H7 (cell line): Measurements from ENCODE around the gene UBE2G1. TPM values are rescaled to one million over a fixed set of nuclear protein-coding genes. Genes with fewer than 3 reads are reported as not detected.
"Not testable (repeated sequence)": the region's sequence is repeated elsewhere in the genome, so short reads cannot be mapped to it uniquely, and the experiment has no call there.

Experiments used
- DNase-seq: peaks from one replicate; pipeline ENCODE4 v3.0.0; 2012
- H3K27me3 ChIP-seq: 2 replicates; pipeline ENCODE4 v1.6.0; 2011; ENCODE audit warnings: mild to moderate bottlenecking, low read length; ENCODE audit not compliant: control insufficient read depth, insufficient read depth
- H3K36me3 ChIP-seq: replicated peaks from 2 replicates; pipeline ENCODE4 v1.5.1; 2011; ENCODE audit warnings: low read length; ENCODE audit not compliant: control insufficient read depth, insufficient read depth
- H3K4me3 ChIP-seq: 2 replicates; pipeline ENCODE4 v1.5.1; 2011; ENCODE audit warnings: low read depth, mild to moderate bottlenecking, control low read depth, low read length, moderate library complexity; ENCODE audit not compliant: insufficient read depth
- total RNA-seq: library from RNA; depleted of rRNA; stranded (reverse); fragments of >200 nt; shearing (Covaris generic); gene quantifications from 2 replicates; pipeline ENCODE4 v1.2.3, GENCODE V29; 2014

UBE2G1 gene
- total RNA-seq, 1 experiment from 2014 or later: 99.9 TPM

DNA sequence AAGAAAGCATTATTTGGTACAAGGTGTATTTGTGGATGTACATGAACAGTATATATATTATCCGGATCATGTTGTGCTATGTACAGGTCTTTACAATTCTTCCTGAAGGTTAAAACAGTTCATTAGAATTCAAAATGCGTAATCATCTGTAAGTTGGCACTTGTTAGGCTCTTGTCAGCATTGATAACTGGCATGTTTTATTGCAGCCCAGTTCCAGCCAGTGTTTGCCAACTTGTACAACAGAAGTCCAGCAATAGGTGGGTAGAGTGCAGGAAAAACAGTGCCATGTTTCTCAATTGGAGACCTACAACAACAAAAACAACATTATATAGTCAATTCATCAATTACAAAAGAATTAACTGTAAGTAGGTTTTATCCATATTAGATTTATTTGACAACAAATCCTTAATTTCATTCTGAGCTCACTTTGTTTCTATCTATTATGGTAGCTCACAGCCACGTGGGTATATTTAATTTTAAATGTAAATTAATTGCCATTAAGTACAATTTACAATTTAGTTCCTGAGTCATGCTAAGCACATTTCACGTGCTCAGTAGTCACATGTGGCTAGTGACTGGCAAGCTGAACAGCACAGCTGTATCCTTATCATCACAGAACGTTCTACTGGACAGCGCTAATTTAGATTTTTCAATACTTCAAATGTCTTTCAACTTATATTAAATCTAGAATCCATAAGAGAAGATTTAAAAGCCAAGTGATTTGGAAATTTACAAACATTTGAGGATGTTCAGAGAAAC lies 94.1 kb downstream of the UBE2G1 start:
- no peak for DNase-seq
- Histone ChIP-seq H3K36me3 (peaks cover 7% of the 10 kb centered on the region), H3K4me3 (no peak overlapping the region), H3K27me3 (no peaks in the 10 kb centered on the region)

DNA sequence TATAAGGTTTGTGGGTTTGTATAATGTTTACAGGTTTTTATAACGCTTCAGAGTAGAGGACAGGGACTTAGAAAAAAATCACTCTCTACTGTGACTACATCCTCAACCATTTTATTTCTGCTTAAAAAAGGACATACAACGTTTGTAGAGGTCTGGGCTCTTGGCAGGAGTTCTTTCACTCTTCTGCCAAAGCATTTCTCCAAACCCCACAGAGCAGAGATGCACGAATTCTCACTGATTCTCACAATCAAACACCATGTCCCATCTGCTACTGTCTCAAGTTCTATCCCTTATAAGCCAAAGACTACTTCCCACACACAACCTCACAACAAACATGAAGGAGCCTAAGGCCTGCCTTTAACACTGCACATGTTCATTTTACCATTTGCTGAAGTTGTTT lies 95.7 kb downstream of the UBE2G1 start:
- no peak for DNase-seq
- H3K4me3 ChIP-seq: no peak overlapping the region
- no peaks in the 10 kb centered on the region for H3K27me3 ChIP-seq
- peaks cover 6% of the 10 kb centered on the region for H3K36me3 ChIP-seq

DNA sequence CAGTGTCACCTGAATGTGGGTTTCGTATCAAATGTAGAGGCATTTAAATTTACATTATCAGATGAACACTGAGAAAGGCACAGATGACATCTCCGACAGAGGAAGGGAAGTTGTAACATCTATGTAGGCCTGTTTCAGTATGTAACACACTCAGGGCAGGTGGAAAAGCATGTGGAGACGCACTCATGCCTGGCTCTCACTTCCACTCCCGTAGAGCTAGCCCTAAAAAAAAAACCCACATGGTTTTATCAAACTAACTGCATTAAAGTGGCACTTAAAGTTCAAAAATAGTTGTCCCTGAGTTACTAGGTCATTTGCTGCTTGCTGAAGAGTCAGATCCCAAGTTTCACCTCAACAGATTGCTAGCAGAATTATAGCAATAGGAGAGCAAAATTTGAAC lies 96.6 kb downstream of the UBE2G1 start:
- H3K4me3 ChIP-seq: no peak overlapping the region
- H3K27me3 ChIP-seq: no peaks in the 10 kb centered on the region
- DNase-seq: no peak
- peaks cover 6% of the 10 kb centered on the region for H3K36me3 ChIP-seq

DNA sequence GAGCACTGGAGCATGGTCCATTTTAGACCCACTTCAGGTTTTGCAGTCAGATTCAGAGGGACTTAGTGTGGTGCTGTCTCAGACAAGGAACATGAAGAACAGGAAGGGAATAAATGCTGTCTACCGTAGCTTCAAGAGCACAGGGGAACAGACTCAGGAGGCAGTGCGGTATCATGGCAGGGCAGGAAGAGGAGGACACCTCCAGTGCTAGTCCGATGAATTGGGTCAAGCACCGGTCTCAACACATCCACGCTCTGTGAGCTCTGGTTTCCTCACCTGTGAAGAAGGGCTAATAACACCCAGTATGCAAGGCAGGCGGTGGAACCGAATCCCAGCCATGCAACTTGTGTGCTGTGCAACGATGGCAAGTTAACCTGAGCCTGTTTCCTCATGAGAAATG lies 99.1 kb downstream of the UBE2G1 start:
- Histone ChIP-seq H3K27me3 (no peaks in the 10 kb centered on the region), H3K4me3 (no peak overlapping the region), H3K36me3 (peaks cover 6% of the 10 kb centered on the region)
- no peak for DNase-seq

DNA sequence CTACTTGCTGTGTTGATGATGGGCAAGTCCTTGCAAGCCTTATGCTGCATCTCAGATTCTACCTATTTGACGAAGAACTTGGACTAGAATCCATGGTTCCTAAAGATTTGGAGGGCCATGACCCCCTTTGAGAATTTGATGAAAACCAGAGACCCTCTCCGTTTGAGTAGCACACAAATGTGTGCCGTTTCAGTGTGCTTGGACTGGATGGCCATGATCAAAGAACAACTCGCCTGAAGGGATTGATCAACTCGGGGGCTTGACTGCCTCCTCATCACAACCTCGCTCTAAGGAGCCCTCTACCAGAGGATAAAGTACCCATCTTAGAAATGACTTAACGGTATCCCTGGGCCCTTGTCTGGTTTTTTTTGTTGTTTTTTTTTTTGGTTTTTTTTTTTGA lies 99.9 kb downstream of the UBE2G1 start:
- Histone ChIP-seq H3K4me3 (no peak overlapping the region), H3K36me3 (peaks cover 2% of the 10 kb centered on the region), H3K27me3 (no peaks in the 10 kb centered on the region)
- DNase-seq: no peak

DNA sequence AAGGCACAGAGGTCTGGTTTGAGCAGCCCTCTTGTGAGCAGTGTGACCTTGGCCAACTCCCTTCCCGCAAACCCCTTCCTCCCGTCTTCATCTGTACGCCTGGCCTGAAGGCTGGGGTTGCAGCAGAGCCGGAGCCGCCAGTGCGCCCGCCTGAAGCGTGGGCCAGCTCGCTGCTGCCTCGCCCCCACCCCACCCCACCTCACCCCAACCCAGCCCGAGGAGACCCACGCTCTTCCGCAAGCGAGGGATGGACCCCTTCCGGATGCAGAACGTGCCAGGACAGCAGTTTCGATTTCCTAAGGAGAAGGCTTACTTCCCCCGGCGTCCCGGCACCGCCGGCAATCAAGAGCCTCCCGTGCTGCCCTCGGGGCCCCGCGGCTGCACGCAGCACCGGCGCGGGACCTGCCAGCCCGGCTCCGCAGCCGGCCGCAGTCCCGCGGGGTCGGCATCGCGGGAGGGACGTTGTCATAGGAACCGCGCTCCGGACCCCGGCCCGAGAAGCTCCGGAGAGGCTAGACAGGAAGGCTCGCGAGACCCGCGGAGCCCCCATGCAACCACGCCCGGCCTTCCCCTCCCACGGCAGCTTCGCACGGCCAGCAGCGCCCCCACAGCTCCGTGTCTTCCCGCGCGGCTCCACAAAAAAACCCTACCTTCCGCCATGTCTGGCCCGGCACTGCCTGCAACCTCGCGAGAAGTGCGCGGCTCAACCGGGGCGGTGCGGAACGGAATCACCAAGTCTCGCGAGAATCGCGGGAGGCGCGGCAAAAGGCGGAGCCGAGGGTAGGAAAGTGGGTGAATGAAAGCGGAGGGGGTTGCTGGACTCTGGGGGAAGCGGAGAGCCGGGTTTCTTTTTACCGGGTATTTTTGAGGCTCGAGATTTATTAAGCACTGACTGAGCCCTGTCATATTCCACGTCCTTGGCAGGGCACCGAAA lies 102.9 kb downstream of the UBE2G1 start, which contains the start of gene ANKFY1:
ANKFY1 (minus strand) TSS at position 698 of the 934 bp plus-strand sequence; CDS start at position 660, 38 bp downstream.
- H3K4me3 ChIP-seq: peak within 1 kb of the TSS; percentile 95

DNA sequence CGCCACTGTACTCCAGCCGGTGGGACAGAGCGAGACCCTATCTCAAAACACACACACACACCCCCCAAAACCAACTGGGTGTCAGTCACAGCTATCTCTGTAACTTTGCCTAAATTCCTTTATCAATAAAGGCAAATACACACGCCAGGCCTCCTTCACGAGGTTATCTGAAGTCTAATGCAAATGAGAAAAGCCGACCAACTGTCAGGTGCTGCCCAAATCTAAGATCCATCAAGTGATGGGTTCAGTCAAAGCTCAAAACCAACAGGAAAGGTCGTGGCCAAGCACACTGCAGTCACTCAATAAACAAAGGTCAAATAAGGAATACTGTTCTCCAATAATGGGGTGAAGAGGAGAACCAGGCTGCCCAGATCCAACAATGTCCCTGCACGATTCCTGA lies 103.8 kb downstream of the UBE2G1 start:
- DNase-seq: no peak
- peak overlapping the region; percentile 95 for H3K4me3 ChIP-seq
- H3K27me3 ChIP-seq: no peaks in the 10 kb centered on the region
- H3K36me3 ChIP-seq: no peaks in the 10 kb centered on the region; the same call in 1 of the 2 replicates

More for the DNA sequence above, 102.9 kb downstream of the UBE2G1 start, which contains the start of gene ANKFY1:
- Histone ChIP-seq H3K27me3 (no peaks in the 10 kb centered on the region), H3K36me3 (no peaks in the 10 kb centered on the region; the same call in 1 of the 2 replicates)
- peak; percentile 97 for DNase-seq

DNA sequence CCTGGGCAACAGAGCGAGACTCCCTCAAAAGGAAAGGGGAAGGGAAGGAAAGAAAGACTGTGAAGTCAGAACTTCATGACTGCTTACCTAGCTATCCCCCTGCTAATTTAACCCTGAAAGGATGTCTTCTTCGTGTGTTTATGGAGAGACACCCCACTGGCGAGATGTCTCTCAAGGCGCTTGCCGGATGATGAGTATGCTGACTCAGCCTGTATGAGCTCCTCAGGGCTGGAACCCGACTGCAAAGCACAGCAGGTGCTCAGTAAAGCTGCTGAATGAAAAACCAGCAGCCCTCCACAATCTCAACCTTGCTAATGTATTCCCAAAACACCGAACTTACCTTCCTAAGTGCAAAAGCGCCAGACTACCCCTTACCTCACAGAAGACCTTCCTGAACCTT lies 105.0 kb downstream of the UBE2G1 start:
- DNase-seq: peak; percentile 47
- Histone ChIP-seq H3K36me3 (no peaks in the 10 kb centered on the region; the same call in 1 of the 2 replicates), H3K4me3 (no peak overlapping the region), H3K27me3 (no peaks in the 10 kb centered on the region)

DNA sequence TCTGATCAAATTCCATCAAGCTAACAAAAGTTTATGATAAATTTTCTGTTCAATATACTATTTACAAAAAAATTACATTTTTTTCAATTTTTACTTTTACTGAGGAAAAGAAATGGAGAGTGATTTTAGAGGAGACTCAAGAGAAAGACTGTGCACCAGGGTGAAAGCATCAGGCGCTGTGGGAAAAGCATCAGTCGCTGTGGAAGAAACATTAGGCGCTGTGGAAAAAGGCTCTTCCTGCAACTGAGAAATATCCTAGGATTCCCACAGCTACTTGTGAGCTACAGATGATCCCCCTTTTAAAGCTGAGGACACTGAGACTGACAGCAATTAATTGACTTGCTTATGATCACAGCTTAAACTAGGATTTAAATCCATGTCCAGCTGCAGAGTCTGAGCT lies 107.6 kb downstream of the UBE2G1 start:
- Histone ChIP-seq H3K27me3 (no peaks in the 10 kb centered on the region), H3K4me3 (no peak overlapping the region), H3K36me3 (no peaks in the 10 kb centered on the region; the same call in 1 of the 2 replicates)
- no peak for DNase-seq

DNA sequence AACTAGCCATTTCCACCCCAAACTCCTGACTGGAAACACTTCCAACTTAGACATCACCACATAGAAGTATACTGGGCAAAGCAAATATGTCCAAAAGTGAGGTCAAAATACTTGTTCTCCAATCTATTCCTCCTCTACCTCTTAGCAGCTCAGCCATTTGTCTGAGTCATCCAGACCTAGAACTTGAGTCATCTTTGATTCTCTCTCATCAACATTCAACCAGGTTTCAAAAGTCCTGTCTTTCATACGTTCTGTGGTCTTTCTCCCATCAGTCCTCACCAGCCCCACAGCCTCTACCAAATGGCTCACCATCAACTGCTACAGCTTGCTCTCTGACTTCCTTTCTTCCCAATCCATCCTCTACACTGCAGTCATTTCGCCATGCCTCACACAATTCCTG lies 109.5 kb downstream of the UBE2G1 start:
- H3K36me3 ChIP-seq: no peaks in the 10 kb centered on the region; the same call in 1 of the 2 replicates
- no peak overlapping the region for H3K4me3 ChIP-seq
- no peak for DNase-seq
- no peaks in the 10 kb centered on the region for H3K27me3 ChIP-seq

DNA sequence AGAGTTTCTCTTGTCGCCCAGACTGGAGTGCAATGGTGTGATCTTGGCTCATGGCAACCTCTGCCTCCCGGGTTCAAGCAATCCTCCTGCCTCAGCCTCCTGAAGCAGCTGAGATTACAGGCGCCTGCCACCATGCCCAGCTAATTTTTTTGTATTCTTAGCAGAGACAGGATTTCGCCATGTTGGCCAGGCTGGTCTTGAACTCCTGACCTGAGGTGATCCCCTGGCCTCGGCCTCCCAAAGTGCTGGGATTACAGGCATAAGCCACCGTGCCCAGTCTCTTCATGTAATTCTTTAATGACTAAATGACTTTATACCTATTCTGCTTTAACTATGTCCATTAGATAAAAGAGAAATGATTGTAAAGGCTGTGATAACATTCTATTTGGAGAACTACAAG lies 111.2 kb downstream of the UBE2G1 start:
- H3K36me3 ChIP-seq, H3K27me3 ChIP-seq, H3K4me3 ChIP-seq, DNase-seq: not testable (repeated sequence)

DNA sequence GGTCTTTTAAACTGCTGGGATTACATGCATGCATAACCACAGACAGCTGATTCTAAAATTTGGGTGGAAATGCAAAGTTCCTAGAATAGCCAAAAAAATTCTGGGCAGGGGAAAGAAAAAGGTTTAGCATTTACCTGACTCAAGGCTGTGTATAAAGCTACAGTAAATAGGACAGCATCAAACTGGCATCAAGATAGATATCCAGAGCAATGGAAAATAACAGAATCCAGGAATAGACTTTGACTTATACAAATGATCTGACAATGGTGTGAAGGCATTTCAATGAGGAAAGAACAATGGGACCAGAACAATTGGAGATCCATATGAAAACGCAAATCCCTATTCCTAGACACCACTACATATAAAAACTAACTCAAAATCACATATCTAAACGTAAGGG lies 115.6 kb downstream of the UBE2G1 start:
- DNase-seq: no peak
- Histone ChIP-seq H3K27me3 (no peaks in the 10 kb centered on the region), H3K36me3 (no peaks in the 10 kb centered on the region), H3K4me3 (no peak overlapping the region)

DNA sequence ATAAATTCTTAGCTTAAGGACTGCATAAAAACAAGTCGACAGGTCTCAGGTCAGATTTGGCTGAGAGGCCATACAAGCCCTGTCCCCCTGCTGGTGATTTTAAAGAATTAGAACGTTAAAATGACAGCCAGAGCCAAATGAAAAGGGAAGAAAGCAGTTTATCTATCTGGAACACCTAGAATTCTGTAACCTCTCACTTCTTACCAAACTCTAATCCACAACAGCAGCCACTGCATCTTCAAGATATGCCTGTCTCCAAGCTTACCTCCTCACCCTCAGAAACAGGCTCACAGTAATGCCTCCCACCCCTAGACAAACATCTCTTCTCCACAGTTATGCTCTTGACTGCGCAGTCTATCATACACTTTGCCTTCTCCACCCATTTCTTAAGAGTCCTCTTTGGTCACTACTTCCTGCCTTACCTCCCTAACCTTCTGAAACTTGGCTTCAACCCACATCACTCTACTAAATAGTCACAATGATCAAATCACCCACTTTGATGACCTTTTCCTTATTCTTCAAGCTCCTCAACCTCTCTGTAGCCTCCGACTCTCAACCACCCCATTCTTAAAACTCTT lies 116.9 kb downstream of the UBE2G1 start:
- Histone ChIP-seq H3K4me3 (no peak overlapping the region), H3K27me3 (no peaks in the 10 kb centered on the region), H3K36me3 (no peaks in the 10 kb centered on the region; the same call in 1 of the 2 replicates)
- DNase-seq: peak; percentile 64

DNA sequence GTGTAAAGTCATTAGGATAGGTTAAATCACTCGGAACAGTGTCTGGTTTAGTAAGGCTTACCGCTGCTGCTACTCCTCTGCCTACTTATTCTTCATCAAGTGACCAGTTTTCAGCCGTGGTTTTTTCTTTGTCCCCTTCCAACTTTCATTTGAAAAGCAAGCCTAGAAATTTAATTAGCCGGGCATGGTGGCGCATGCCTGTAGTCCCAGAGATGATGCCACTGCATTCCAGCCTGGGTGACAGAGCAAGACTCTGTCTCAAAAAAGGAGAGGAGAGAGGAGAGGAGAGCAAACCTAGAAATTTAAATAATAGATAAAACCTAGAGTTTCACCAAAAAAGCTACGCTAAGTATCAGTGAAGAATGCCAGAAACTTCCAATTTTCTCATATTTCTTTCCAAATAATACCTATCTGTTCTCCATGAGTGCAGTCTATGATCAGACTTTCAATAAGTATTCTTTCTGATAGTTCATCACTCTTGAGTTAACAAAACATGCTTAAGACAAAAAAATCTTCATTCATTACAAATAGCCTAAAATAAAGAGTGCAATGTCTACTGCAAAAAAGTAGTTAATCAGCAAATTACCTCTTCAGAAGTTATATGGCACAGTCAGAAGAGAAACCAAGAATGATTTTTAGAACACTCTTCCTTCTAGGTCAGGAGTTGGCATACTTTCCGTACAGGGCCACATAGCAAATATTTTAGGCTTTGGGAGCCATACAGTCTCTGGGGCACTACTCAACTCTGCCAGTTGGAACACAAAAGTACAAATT lies 117.8 kb downstream of the UBE2G1 start:
- DNase-seq: no peak
- Histone ChIP-seq H3K36me3 (no peaks in the 10 kb centered on the region; the same call in 1 of the 2 replicates), H3K27me3 (no peaks in the 10 kb centered on the region), H3K4me3 (no peak overlapping the region)
